Gastrocnemius medialis (tissue), 4 donors: Measurements from ENCODE around the gene GJB4. TPM values are rescaled to one million over a fixed set of nuclear protein-coding genes. Genes with fewer than 3 reads are reported as not detected.
A peak's percentile ranks its signal among the peaks of the same experiment; 100 is the strongest.

Source experiments
- ATAC-seq, 2 donors: fragments of 150-250 bp; one replicate each; pipeline ENCODE4 v1.9.1; 2016
- DNase-seq, 2 donors: peaks; one replicate each; pipeline ENCODE4 v3.0.0-alpha.2; 2019
- H3K27ac ChIP-seq, 4 donors: fragments of 200-600 bp; sonication (generic); 1 replicate in 1 of 4; 2 replicates in 3 of 4; pipeline ENCODE4 v1.5.1; 2016 to 2018; ENCODE audit warnings: mild to moderate bottlenecking in 2 of 4, moderate library complexity in 1 of 4
- H3K27me3 ChIP-seq, 3 donors: fragments of 200-600 bp; sonication (generic) in 2 of 3; 1 replicate in 1 of 3; 2 replicates in 2 of 3; pipeline versions ENCODE4 v1.5.1 to v1.6.0; 2016 to 2019; ENCODE audit warnings: mild to moderate bottlenecking in 1 of 3, moderate library complexity in 1 of 3
- H3K36me3 ChIP-seq, 2 donors: fragments of 200-600 bp; sonication (generic) in 1 of 2; one replicate each; pipeline ENCODE4 v1.5.1; 2017 to 2018
- H3K4me1 ChIP-seq, 2 donors: fragments of 200-600 bp; sonication (generic) in 1 of 2; one replicate each; pipeline ENCODE4 v1.5.1; 2016 to 2017; ENCODE audit warnings: mild to moderate bottlenecking in 2 of 2
- H3K4me3 ChIP-seq, 4 donors: fragments of 200-600 bp; sonication (generic) in 3 of 4; 1 replicate in 1 of 4; 2 replicates in 3 of 4; pipeline ENCODE4 v1.5.1; 2016 to 2019; ENCODE audit warnings: mild to moderate bottlenecking in 2 of 4
- H3K9me3 ChIP-seq, 3 donors: fragments of 200-600 bp; sonication (generic) in 2 of 3; 1 replicate in 1 of 3; 2 replicates in 2 of 3; pipeline ENCODE4 v1.5.1; 2016 to 2019
- POLR2A ChIP-seq, 2 donors: fragments of 450-650 bp; IDR thresholded peaks; one replicate each; pipeline ENCODE4 v1.6.1; 2017; ENCODE audit warnings: antibody characterized with exemption in 2 of 2, mild to moderate bottlenecking in 2 of 2, moderate library complexity in 2 of 2
- in situ Hi-C, 4 donors: fragments of 200-750 bp; cut with MboI; loops; one replicate each; pipeline versions ENCODE4 v1.15.0 to v1.8.0; 2017; ENCODE audit warnings: low sequenced_read_pairs in 4 of 4
- intact Hi-C: fragments of 100-400 bp; cut with DNase I; formaldehyde crosslinking; loops from one replicate; pipeline ENCODE4 v1.15.1; 2023; ENCODE audit warnings: low total_unique reads
- total RNA-seq, 4 donors: library from RNA; depleted of rRNA; stranded (reverse); fragments of >200 nt; gene quantifications; one replicate each; pipeline versions ENCODE4 v1.1.0 to v1.2.3, GENCODE V29; 2016
- TF ChIP-seq, protein P1 (sequence below), 5 experiments: fragments of 450-650 bp in 3 of 5; fragments of 200-600 bp in 2 of 5; sonication (generic) in 2 of 5; IDR thresholded peaks in 4 of 5; conservative IDR thresholded peaks in 1 of 5; 1 replicate in 4 of 5; 2 replicates in 1 of 5; pipeline ENCODE4 v1.5.1; 2016 to 2019; ENCODE audit warnings: antibody characterized with exemption in 5 of 5, mild to moderate bottlenecking in 3 of 5, moderate library complexity in 3 of 5

Gene GJB4
- total RNA-seq, 4 donors from 2014 or later: not detected

DNA sequence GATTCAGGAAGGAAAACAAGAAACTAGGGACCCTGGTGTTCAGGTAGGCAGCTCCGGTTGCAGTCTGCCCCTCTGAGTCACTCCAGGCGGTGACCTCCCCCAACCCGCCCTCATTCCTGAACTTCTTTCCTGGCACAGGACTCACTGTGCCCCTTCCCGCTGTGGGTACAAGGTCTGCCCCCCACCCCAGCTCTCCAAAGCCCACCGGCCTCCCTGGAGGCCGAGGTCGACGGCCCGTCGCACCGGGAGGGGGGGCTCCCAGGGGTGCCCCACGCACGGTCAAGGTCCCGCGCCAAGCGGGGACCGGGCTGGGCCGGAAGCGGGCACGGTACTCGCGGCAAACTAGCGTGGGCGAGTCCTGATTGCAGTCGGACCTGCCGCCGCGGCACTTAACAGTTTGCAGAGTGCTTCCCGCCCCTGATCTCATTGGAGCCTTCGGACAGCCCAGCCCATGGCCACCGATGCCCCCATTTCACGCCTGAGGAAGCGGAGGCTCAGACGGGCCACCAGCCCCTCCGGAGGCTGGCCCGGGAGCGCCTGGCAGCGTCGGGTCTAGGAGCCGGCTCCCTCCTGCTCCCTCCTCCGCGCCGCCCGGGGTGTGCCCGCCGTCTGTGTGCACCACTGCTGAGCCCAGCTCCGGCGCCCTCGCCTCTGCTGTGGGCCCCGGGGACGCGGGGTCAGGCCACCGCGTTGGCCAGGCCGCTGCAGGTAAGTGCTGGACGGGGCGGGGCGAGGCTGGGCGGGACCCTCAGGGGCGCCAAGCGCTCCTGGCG, 21.7 kb downstream of the GJB4 start, which contains the start of gene GJB3:
TSS of gene GJB3 (plus strand) at position 144 of the 773 bp plus-strand sequence. CDS start 3,549 bp downstream, outside the sequence.
- DNase-seq (no peak), ATAC-seq (no peak)
- intact Hi-C loops (no loop called here), in situ Hi-C loops (no loop called here)
- H3K4me1 ChIP-seq: peaks cover 0 to 7% of the 10 kb centered on the region in 2 donors
- peak within 1 kb of the TSS; percentile 16 to 43 (median 24) for H3K4me3 ChIP-seq
- H3K36me3 ChIP-seq: no peaks in the 10 kb centered on the region
- no peaks in the 10 kb centered on the region for H3K9me3 ChIP-seq
- no peak within 1 kb of the TSS for H3K27ac ChIP-seq
- TF ChIP-seq, protein P1, sequence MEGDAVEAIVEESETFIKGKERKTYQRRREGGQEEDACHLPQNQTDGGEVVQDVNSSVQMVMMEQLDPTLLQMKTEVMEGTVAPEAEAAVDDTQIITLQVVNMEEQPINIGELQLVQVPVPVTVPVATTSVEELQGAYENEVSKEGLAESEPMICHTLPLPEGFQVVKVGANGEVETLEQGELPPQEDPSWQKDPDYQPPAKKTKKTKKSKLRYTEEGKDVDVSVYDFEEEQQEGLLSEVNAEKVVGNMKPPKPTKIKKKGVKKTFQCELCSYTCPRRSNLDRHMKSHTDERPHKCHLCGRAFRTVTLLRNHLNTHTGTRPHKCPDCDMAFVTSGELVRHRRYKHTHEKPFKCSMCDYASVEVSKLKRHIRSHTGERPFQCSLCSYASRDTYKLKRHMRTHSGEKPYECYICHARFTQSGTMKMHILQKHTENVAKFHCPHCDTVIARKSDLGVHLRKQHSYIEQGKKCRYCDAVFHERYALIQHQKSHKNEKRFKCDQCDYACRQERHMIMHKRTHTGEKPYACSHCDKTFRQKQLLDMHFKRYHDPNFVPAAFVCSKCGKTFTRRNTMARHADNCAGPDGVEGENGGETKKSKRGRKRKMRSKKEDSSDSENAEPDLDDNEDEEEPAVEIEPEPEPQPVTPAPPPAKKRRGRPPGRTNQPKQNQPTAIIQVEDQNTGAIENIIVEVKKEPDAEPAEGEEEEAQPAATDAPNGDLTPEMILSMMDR (IDR thresholded peaks at IDR 0.05 in 4 of 5, conservative IDR thresholded peaks at IDR 0.05 in 1 of 5): no peak
- TF ChIP-seq POLR2A (IDR thresholded peaks at IDR 0.05): no peak
- H3K27me3 ChIP-seq: peaks cover 43 to 48% (median 45%) of the 10 kb centered on the region in 3 donors

DNA sequence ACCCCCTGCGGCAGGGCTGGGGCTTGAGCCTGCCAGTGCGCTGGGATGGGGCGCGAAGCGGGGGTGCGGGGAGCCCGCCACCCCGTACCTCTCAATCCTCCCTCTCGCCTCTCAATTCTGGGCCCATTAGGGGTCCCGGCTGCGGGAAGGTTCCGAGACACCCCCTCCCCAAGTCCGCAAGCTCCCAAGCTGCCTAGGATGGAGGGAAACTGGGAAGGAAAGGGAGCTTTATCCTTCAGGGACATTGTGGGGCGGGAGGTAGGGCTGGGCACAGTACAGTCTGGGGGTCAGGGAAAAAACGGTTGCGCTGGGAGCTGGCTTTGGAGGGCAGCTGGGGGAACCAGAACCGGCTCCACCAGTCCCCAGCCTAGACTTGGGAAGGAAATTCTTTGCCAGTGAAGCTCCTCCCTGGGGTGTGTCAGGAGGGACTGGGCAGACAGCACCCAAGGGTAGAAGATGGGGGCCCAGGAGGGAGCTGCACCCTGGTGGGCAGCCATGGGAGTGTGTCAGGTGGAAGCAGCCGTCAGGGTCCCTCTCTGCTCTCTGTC, 22.4 kb downstream of the GJB4 start:
- no peak for ATAC-seq
- Histone ChIP-seq H3K9me3 (no peaks in the 10 kb centered on the region), H3K4me3 (peak overlapping the region in 2 of 4 donors; percentile 22 to 43), H3K27ac (no peak overlapping the region), H3K4me1 (peaks cover 2 to 7% of the 10 kb centered on the region in 2 donors), H3K27me3 (peaks cover 43 to 48% (median 45%) of the 10 kb centered on the region in 3 donors), H3K36me3 (no peaks in the 10 kb centered on the region)
- TF ChIP-seq, protein P1 (IDR thresholded peaks at IDR 0.05 in 4 of 5, conservative IDR thresholded peaks at IDR 0.05 in 1 of 5): no peak
- TF ChIP-seq POLR2A (IDR thresholded peaks at IDR 0.05): no peak
- in situ Hi-C loops: no loop called here
- intact Hi-C loops: no loop called here
- no peak for DNase-seq

DNA sequence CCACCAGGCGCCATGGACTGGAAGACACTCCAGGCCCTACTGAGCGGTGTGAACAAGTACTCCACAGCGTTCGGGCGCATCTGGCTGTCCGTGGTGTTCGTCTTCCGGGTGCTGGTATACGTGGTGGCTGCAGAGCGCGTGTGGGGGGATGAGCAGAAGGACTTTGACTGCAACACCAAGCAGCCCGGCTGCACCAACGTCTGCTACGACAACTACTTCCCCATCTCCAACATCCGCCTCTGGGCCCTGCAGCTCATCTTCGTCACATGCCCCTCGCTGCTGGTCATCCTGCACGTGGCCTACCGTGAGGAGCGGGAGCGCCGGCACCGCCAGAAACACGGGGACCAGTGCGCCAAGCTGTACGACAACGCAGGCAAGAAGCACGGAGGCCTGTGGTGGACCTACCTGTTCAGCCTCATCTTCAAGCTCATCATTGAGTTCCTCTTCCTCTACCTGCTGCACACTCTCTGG, 25.2 kb downstream of the GJB4 start:
- in situ Hi-C loops: loop anchor here in 1 of 4 donors (5.0 kb wide), 1 partner anchor 68 kb away; no protein-coding TSS in a partner anchor
- Histone ChIP-seq H3K9me3 (no peaks in the 10 kb centered on the region), H3K27me3 (peaks cover 29 to 34% (median 33%) of the 10 kb centered on the region in 3 donors), H3K4me1 (peaks cover 3 to 7% of the 10 kb centered on the region in 2 donors), H3K36me3 (no peaks in the 10 kb centered on the region), H3K4me3 (no peak overlapping the region), H3K27ac (no peak overlapping the region)
- ATAC-seq (no peak), DNase-seq (no peak)
- intact Hi-C loops: loop anchor here (5.0 kb wide), 1 partner anchor 83 kb away; no protein-coding TSS in a partner anchor
- no peak for TF ChIP-seq POLR2A (IDR thresholded peaks at IDR 0.05)
- TF ChIP-seq, protein P1 (IDR thresholded peaks at IDR 0.05 in 4 of 5, conservative IDR thresholded peaks at IDR 0.05 in 1 of 5): no peak

DNA sequence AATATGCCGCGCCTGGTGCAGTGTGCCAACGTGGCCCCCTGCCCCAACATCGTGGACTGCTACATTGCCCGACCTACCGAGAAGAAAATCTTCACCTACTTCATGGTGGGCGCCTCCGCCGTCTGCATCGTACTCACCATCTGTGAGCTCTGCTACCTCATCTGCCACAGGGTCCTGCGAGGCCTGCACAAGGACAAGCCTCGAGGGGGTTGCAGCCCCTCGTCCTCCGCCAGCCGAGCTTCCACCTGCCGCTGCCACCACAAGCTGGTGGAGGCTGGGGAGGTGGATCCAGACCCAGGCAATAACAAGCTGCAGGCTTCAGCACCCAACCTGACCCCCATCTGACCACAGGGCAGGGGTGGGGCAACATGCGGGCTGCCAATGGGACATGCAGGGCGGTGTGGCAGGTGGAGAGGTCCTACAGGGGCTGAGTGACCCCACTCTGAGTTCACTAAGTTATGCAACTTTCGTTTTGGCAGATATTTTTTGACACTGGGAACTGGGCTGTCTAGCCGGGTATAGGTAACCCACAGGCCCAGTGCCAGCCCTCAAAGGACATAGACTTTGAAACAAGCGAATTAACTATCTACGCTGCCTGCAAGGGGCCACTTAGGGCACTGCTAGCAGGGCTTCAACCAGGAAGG, 25.8 kb downstream of the GJB4 start:
- H3K9me3 ChIP-seq: no peaks in the 10 kb centered on the region

More for the DNA sequence above, 25.8 kb downstream of the GJB4 start:
- Histone ChIP-seq H3K4me1 (peaks cover 3 to 7% of the 10 kb centered on the region in 2 donors), H3K27me3 (peaks cover 23 to 31% (median 27%) of the 10 kb centered on the region in 3 donors), H3K27ac (no peak overlapping the region), H3K4me3 (no peak overlapping the region), H3K36me3 (no peaks in the 10 kb centered on the region)
- no peak for ATAC-seq
- no peak for DNase-seq
- intact Hi-C loops: loop anchor here (5.0 kb wide), 1 partner anchor 82 kb away; no protein-coding TSS in a partner anchor
- no peak for TF ChIP-seq POLR2A (IDR thresholded peaks at IDR 0.05)
- in situ Hi-C loops: loop anchor here in 1 of 4 donors (5.0 kb wide), 1 partner anchor 67 kb away; no protein-coding TSS in a partner anchor
